Measurements from ENCODE around the gene NUDT14.

DNA sequence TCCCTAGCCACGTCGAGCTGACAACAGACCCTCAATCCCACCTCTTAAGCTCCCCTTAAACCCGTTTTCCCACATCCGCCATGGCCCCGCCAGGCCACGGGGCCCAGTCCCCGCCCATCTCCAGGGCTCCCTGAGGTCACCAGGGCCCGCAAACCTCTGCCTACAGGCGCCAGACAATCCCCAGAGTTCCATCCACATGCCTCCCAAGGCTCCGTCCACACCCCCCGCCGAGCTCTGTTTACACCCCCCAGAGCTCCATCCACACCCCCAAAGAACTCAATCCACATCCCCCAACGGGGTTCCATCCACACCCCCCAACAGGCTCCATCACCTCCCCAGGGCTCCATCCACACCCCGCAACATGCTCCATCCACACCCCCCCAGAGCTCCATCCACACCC, 21.8 kb downstream of the NUDT14 start:
- TF ChIP-seq TAF1 (IDR thresholded peaks at IDR 0.05; ENCODE audit: borderline replicate concordance, insufficient read depth, low read length), result no peak
- TF ChIP-seq, protein P1, sequence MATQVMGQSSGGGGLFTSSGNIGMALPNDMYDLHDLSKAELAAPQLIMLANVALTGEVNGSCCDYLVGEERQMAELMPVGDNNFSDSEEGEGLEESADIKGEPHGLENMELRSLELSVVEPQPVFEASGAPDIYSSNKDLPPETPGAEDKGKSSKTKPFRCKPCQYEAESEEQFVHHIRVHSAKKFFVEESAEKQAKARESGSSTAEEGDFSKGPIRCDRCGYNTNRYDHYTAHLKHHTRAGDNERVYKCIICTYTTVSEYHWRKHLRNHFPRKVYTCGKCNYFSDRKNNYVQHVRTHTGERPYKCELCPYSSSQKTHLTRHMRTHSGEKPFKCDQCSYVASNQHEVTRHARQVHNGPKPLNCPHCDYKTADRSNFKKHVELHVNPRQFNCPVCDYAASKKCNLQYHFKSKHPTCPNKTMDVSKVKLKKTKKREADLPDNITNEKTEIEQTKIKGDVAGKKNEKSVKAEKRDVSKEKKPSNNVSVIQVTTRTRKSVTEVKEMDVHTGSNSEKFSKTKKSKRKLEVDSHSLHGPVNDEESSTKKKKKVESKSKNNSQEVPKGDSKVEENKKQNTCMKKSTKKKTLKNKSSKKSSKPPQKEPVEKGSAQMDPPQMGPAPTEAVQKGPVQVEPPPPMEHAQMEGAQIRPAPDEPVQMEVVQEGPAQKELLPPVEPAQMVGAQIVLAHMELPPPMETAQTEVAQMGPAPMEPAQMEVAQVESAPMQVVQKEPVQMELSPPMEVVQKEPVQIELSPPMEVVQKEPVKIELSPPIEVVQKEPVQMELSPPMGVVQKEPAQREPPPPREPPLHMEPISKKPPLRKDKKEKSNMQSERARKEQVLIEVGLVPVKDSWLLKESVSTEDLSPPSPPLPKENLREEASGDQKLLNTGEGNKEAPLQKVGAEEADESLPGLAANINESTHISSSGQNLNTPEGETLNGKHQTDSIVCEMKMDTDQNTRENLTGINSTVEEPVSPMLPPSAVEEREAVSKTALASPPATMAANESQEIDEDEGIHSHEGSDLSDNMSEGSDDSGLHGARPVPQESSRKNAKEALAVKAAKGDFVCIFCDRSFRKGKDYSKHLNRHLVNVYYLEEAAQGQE (IDR thresholded peaks at IDR 0.05; ENCODE audit: insufficient read depth in 1 of 2, low read depth in 2 of 2, low read length in 2 of 2), result no peak
- TF ChIP-seq SIN3A (IDR thresholded peaks at IDR 0.05; ENCODE audit: borderline replicate concordance, insufficient read depth, low read length), result no peak
- TF ChIP-seq POLR2AphosphoS5 (IDR thresholded peaks at IDR 0.05; ENCODE audit: low read depth, low read length), result no peak
- no peak for TF ChIP-seq FOXP2 (optimal IDR thresholded peaks at IDR 0.05; ENCODE audit: borderline replicate concordance, extremely low read depth, extremely low read length, insufficient read depth)

Measured in PFSK-1 (cell line).